Measurements from ENCODE around the gene PDZRN4. TPM values are rescaled to one million over a fixed set of nuclear protein-coding genes. Genes with fewer than 3 reads are reported as not detected.

PDZRN4 gene
- total RNA-seq, 2 donors from 2014 or later = 0.35 to 3.5 TPM

- intact Hi-C loops (cut with DNase I) = no loop called here
- no peak overlapping the region for H3K4me3 ChIP-seq
- H3K36me3 ChIP-seq = no peaks in the 10 kb centered on the region
- H3K27ac ChIP-seq = no peak overlapping the region
- no peak for TF ChIP-seq CTCF (IDR thresholded peaks at IDR 0.05)
- H3K9ac ChIP-seq (ENCODE audit: low read depth in 2 of 2, low read length in 2 of 2) = no peak overlapping the region
- H3K27me3 ChIP-seq = no peaks in the 10 kb centered on the region
- no peaks in the 10 kb centered on the region for H3K9me3 ChIP-seq
- no peaks in the 10 kb centered on the region for H3K4me1 ChIP-seq
- DNase-seq = no peak
These were observed 192.8 kb downstream of the PDZRN4 start for GRCh38 chr12:41380878-41381277.

GRCh38 chr12:41402801-41403200 is 214.7 kb downstream of the PDZRN4 start:
- intact Hi-C loops (cut with DNase I) = no loop called here
- Histone ChIP-seq H3K4me3 (no peak overlapping the region), H3K27me3 (no peaks in the 10 kb centered on the region), H3K36me3 (no peaks in the 10 kb centered on the region), H3K27ac (no peak overlapping the region), H3K9ac (ENCODE audit: low read depth in 2 of 2, low read length in 2 of 2) (no peak overlapping the region), H3K9me3 (no peaks in the 10 kb centered on the region), H3K4me1 (no peaks in the 10 kb centered on the region)
- TF ChIP-seq CTCF (IDR thresholded peaks at IDR 0.05) = no peak
- no peak for DNase-seq

DNA sequence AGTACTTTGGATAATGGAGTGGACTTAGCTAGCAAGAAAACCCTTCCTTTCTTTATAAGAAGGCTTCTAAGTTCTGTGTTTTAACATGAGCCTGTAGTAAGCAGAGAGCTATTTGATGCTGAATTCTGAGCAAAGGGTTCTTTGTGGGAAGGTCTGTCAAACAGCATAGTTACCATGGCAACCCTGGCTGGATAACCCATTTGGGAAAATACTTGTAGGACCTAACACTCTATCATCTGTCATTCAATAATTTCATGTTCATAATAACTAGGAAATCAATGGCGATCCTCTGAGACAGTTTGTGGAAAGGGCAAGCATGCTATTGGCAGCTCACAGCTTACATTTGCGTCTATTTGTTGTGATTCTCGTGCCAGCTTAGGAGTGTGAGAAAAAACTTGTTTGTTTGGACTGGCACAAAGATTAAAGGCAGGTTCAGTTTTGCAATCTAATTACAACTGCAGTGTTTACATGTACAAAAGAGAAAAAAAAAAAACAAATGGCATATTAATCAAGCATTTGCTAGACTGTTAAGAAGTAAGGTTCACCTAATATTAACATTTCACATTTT is 219.2 kb downstream of the PDZRN4 start:
- no peak overlapping the region for H3K9ac ChIP-seq (ENCODE audit: low read depth in 2 of 2, low read length in 2 of 2)
- intact Hi-C loops (cut with DNase I) = no loop called here
- no peak overlapping the region for H3K27ac ChIP-seq
- no peaks in the 10 kb centered on the region for H3K4me1 ChIP-seq
- H3K9me3 ChIP-seq = no peaks in the 10 kb centered on the region
- no peaks in the 10 kb centered on the region for H3K36me3 ChIP-seq
- no peak for TF ChIP-seq CTCF (IDR thresholded peaks at IDR 0.05)
- DNase-seq = no peak
- no peaks in the 10 kb centered on the region for H3K27me3 ChIP-seq
- no peak overlapping the region for H3K4me3 ChIP-seq

DNA sequence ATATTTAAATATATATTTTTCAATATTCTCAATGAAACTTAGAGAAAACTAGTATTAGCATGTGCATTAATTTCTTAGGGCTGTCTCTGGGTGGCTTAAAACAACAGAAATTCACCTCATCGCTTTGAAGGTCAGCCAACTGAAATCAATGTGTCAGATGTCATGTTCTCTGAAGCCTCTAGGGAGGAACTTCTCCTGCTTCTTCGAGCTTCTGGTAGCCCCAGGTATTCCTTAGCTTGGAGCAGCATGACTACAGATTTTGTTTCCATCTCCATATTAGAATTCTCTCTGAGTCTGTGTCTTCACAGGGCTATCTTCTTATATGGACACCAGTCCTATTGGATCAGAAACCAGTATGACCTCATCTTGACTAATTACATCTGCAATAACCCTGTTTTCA is 221.5 kb downstream of the PDZRN4 start:
- Histone ChIP-seq H3K9ac (ENCODE audit: low read depth in 2 of 2, low read length in 2 of 2) (no peak overlapping the region), H3K27me3 (no peaks in the 10 kb centered on the region), H3K9me3 (no peaks in the 10 kb centered on the region), H3K36me3 (no peaks in the 10 kb centered on the region), H3K4me1 (no peaks in the 10 kb centered on the region), H3K27ac (no peak overlapping the region), H3K4me3 (no peak overlapping the region)
- no peak for DNase-seq
- TF ChIP-seq CTCF (IDR thresholded peaks at IDR 0.05) = no peak
- intact Hi-C loops (cut with DNase I) = no loop called here

DNA sequence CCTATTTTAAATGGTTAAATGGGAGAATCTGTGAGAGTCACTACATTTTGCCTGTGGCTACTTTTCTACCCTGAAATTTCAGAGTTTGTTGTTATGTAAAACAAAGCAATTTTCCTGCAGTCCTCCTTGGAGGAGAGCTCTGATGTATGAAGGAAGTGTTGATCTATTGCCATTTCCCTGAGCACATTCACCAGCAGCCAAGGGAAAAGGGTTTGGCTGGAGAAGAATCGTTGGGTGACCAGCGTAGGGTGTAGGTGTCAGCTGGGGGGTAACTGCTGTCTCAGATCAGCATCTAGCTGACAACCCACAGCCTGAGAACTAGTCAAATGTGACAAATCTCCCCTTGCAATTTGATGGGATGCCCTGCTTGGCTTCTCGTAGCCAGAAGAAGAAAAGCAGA is 230.5 kb downstream of the PDZRN4 start:
- no peaks in the 10 kb centered on the region for H3K36me3 ChIP-seq
- H3K4me1 ChIP-seq = no peaks in the 10 kb centered on the region
- no peaks in the 10 kb centered on the region for H3K27me3 ChIP-seq
- DNase-seq = no peak
- no peak overlapping the region for H3K4me3 ChIP-seq
- no peak overlapping the region for H3K27ac ChIP-seq
- no peak for TF ChIP-seq CTCF (IDR thresholded peaks at IDR 0.05)
- intact Hi-C loops (cut with DNase I) = no loop called here
- H3K9me3 ChIP-seq = no peaks in the 10 kb centered on the region
- H3K9ac ChIP-seq (ENCODE audit: low read depth in 2 of 2, low read length in 2 of 2) = no peak overlapping the region
